Right lobe of liver (tissue), 6 donors: ENCODE results near the gene TENT4B. TPM values are rescaled to one million over a fixed set of nuclear protein-coding genes. Genes with fewer than 3 reads are reported as not detected.

Experiments used
- ATAC-seq, 4 donors: fragments of 200-7000 bp; cut with Tn5 transposase; one replicate each; pipeline ENCODE4 v1.9.1; 2020; ENCODE audit warnings: mild to moderate bottlenecking in 4 of 4, moderate library complexity in 4 of 4
- DNase-seq, 3 donors: peaks; one replicate each; pipeline ENCODE4 v3.0.0-alpha.2; 2020
- H3K27ac ChIP-seq, 3 donors: fragments of 200-600 bp; one replicate each; pipeline ENCODE4 v1.8.0; 2022
- H3K27me3 ChIP-seq, 2 donors: fragments of 200-600 bp; one replicate each; pipeline ENCODE4 v1.8.0; 2022
- H3K36me3 ChIP-seq, 4 donors: fragments of 200-600 bp; sonication (generic) in 1 of 4; one replicate each; pipeline versions ENCODE4 v1.5.1 to v1.8.0; 2017 to 2022; ENCODE audit warnings: control low read depth in 1 of 4
- H3K4me1 ChIP-seq, 4 donors: fragments of 200-600 bp; sonication (generic) in 1 of 4; one replicate each; pipeline versions ENCODE4 v1.5.1 to v1.8.0; 2017 to 2022; ENCODE audit warnings: control low read depth in 1 of 4
- H3K4me3 ChIP-seq, 3 donors: fragments of 200-600 bp; one replicate each; pipeline ENCODE4 v1.8.0; 2022
- H3K9me3 ChIP-seq, 4 donors: fragments of 200-600 bp; sonication (generic) in 1 of 4; one replicate each; pipeline versions ENCODE4 v1.5.1 to v1.8.0; 2017 to 2022; ENCODE audit warnings: control low read depth in 1 of 4
- POLR2A ChIP-seq: fragments of 450-650 bp; IDR thresholded peaks from one replicate; pipeline ENCODE4 v1.6.1; 2017; ENCODE audit warnings: antibody characterized with exemption, mild to moderate bottlenecking
- WGBS: methylation state at CpG from one replicate; pipeline ENCODE4 v1.1.6; 2018; ENCODE audit warnings: low coverage, low lambda C conversion rate; ENCODE audit not compliant: insufficient coverage; ENCODE audit errors: missing lambda C conversion rate; 5-methylcytosine and 5-hydroxymethylcytosine counted together
- intact Hi-C, 2 donors: fragments of 100-400 bp; cut with DNase I; formaldehyde crosslinking; loops; one replicate each; pipeline versions ENCODE4 v1.11.2 to v1.14.1; 2022
- total RNA-seq, 6 experiments: library from RNA; depleted of rRNA in 2 of 6; stranded (reverse); fragments of >200 nt in 2 of 6; fragmentation: NEBNext Ultra II Directional in 3 of 6; extraction: Animal tissue kit (Norgen Biotek cat#: 25700) in 3 of 6; gene quantifications; one replicate each; pipeline versions ENCODE4 v1.1.0 to v1.2.4, GENCODE V29; 2016 to 2023
- TF ChIP-seq, protein P1 (sequence below), 4 donors: fragments of 200-600 bp in 3 of 4; fragments of 450-650 bp in 1 of 4; IDR thresholded peaks; one replicate each; pipeline versions ENCODE4 v1.5.1 to v1.8.0; 2016 to 2022; ENCODE audit warnings: antibody characterized with exemption in 4 of 4, mild to moderate bottlenecking in 2 of 4
- donor health status: DM: no; HTN: yes; CAD: no.
- donor health status: DM: no; HTN: no; CAD: no.
- donor health status: DM: no; HTN: no; CAD: no.
- donor health status: DM: no; HTN: yes; CAD: no.
- donor health status: DM: no; HTN: yes; CAD: no.

TENT4B gene
- total RNA-seq, 6 experiments from 2014 or later: 7.2 to 13.2 (median 9.3) TPM

DNA sequence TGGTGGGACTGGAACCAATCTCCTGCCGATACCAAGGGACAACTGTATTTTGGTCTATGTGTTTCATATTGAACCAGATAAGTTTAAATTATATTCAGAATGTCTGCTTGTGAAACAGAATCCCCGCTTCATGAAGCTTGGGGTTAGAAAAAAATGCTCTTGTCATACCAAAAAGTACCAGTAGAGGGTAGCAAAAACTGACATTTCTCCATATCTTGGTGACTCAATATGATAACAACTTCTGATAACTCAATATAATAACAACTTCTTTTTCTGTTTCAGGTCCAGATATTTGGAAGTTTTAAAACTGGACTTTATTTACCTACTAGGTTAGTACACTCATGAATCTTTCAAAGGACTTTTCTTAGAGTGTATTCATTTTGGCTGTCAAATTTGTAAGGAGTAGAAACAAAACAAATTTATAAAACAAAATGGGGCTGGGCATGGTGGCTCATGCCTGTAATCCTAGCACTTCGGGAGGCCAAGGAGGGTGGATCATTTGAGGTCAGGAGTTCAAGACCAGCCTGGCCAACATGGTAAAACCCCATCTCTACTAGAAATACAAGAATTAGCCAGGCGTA, 60.9 kb downstream of the TENT4B start:
- TF ChIP-seq POLR2A: no peak
- TF ChIP-seq, protein P1, sequence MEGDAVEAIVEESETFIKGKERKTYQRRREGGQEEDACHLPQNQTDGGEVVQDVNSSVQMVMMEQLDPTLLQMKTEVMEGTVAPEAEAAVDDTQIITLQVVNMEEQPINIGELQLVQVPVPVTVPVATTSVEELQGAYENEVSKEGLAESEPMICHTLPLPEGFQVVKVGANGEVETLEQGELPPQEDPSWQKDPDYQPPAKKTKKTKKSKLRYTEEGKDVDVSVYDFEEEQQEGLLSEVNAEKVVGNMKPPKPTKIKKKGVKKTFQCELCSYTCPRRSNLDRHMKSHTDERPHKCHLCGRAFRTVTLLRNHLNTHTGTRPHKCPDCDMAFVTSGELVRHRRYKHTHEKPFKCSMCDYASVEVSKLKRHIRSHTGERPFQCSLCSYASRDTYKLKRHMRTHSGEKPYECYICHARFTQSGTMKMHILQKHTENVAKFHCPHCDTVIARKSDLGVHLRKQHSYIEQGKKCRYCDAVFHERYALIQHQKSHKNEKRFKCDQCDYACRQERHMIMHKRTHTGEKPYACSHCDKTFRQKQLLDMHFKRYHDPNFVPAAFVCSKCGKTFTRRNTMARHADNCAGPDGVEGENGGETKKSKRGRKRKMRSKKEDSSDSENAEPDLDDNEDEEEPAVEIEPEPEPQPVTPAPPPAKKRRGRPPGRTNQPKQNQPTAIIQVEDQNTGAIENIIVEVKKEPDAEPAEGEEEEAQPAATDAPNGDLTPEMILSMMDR (IDR thresholded peaks at IDR 0.05): peak; percentile 73 to 84 (median 80)
- H3K4me1 ChIP-seq: peaks cover 0 to 24% (median 10%) of the 10 kb centered on the region in 4 donors
- DNase-seq (no peak), ATAC-seq (peak in 3 of 4 donors; percentile 48 to 62 (median 52))
- H3K9me3 ChIP-seq: no peaks in the 10 kb centered on the region
- WGBS: 50% methylated on average over 4 of the region's 4 CpGs
- H3K27ac ChIP-seq: no peak overlapping the region
- H3K36me3 ChIP-seq: peaks cover 0 to 74% (median 13%) of the 10 kb centered on the region in 4 donors
- no peaks in the 10 kb centered on the region for H3K27me3 ChIP-seq
- intact Hi-C loops: loop anchor here (10.0 kb wide), 3 partner anchors 141 to 591 kb away; partner anchors contain the start of gene CNEP1R1 (in 1 of the 2)
- no peak overlapping the region for H3K4me3 ChIP-seq

DNA sequence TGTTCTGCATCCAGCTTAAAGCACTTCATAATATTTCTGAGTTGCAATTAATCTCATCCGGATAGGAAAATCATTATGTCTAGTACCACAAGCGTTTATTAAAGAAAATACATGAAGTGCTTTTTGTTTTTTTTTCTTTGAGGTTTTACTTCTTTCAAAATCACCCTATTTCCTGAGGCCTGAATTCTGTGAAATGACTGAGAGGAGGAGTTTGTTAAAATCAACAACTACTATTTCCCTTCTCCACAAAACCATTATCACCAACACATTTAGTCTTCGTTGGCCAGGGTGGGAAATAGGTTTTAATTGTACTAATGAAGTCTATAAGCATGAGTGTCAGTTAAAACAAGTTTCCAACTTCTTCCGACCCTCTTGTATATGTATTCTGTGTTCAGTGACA, 62.6 kb downstream of the TENT4B start:
- peaks cover 0 to 7% (median 3%) of the 10 kb centered on the region in 4 donors for H3K4me1 ChIP-seq
- 76% methylated on average over 4 of the region's 4 CpGs for WGBS
- H3K36me3 ChIP-seq: peaks cover 0 to 83% (median 13%) of the 10 kb centered on the region in 4 donors
- H3K27ac ChIP-seq: no peak overlapping the region
- H3K9me3 ChIP-seq: no peaks in the 10 kb centered on the region
- intact Hi-C loops: loop anchor here (10.0 kb wide), 3 partner anchors 139 to 589 kb away; partner anchors contain the start of gene CNEP1R1 (in 1 of the 2)
- DNase-seq (no peak), ATAC-seq (no peak)
- no peaks in the 10 kb centered on the region for H3K27me3 ChIP-seq
- TF ChIP-seq, protein P1 (IDR thresholded peaks at IDR 0.05): no peak
- TF ChIP-seq POLR2A: no peak
- no peak overlapping the region for H3K4me3 ChIP-seq

GRCh38 chr16:50216231-50216630, 63.1 kb downstream of the TENT4B start:
- Histone ChIP-seq H3K27ac (no peak overlapping the region), H3K27me3 (no peaks in the 10 kb centered on the region), H3K36me3 (peaks cover 0 to 89% (median 13%) of the 10 kb centered on the region in 4 donors), H3K4me3 (no peak overlapping the region), H3K9me3 (no peaks in the 10 kb centered on the region), H3K4me1 (peaks cover 0 to 3% (median under 1%) of the 10 kb centered on the region in 4 donors)
- intact Hi-C loops: loop anchor here (10.0 kb wide), 3 partner anchors 139 to 589 kb away; partner anchors contain the start of gene CNEP1R1 (in 1 of the 2)
- WGBS: 76% methylated on average over 6 of the region's 6 CpGs
- ATAC-seq: no peak
- TF ChIP-seq, protein P1 (IDR thresholded peaks at IDR 0.05): no peak
- TF ChIP-seq POLR2A: no peak
- DNase-seq: no peak

- H3K36me3 ChIP-seq: peaks cover 0 to 89% (median 15%) of the 10 kb centered on the region in 4 donors
- WGBS: 95% methylated on average over 4 of the region's 4 CpGs
- no peak for TF ChIP-seq POLR2A
- TF ChIP-seq, protein P1 (IDR thresholded peaks at IDR 0.05): no peak
- no peaks in the 10 kb centered on the region for H3K27me3 ChIP-seq
- H3K4me3 ChIP-seq: no peak overlapping the region
- H3K4me1 ChIP-seq: no peaks in the 10 kb centered on the region
- intact Hi-C loops: loop anchor here (10.0 kb wide), 3 partner anchors 135 to 585 kb away; partner anchors contain the start of gene CNEP1R1 (in 1 of the 2)
- H3K27ac ChIP-seq: no peak overlapping the region
- no peak for DNase-seq
- ATAC-seq: no peak
- H3K9me3 ChIP-seq: no peaks in the 10 kb centered on the region
These were observed 66.4 kb downstream of the TENT4B start for GRCh38 chr16:50219402-50219975.
